H9 (cell line): ENCODE results near the gene TCIRG1. TPM values are rescaled to one million over a fixed set of nuclear protein-coding genes. Genes with fewer than 3 reads are reported as not detected.

Experiments used
- DNase-seq: peaks from one replicate; pipeline ENCODE4 v3.0.0-alpha.2; 2017
- H2AFZ ChIP-seq: one replicate; pipeline ENCODE4 v1.6.1; 2013; ENCODE audit warnings: mild to moderate bottlenecking, low read length, control low read depth, moderate library complexity
- H2AK5ac ChIP-seq: 2 replicates; pipeline ENCODE4 v1.6.1; 2013; ENCODE audit warnings: low read length, control low read depth, mixed read lengths; ENCODE audit not compliant: insufficient read length
- H2BK120ac ChIP-seq: one replicate; pipeline ENCODE4 v1.6.1; 2013; ENCODE audit warnings: low read depth, mild to moderate bottlenecking, low read length, control low read depth, inconsistent platforms; ENCODE audit not compliant: poor library complexity, severe bottlenecking
- H2BK12ac ChIP-seq: 2 replicates; pipeline ENCODE4 v1.6.1; 2013; ENCODE audit warnings: low read length, control low read depth, mixed read lengths, low read depth; ENCODE audit not compliant: insufficient read length
- H2BK15ac ChIP-seq: 2 replicates; pipeline ENCODE4 v1.6.1; 2013; ENCODE audit warnings: low read depth, low read length, control low read depth
- H2BK20ac ChIP-seq: one replicate; pipeline ENCODE4 v1.6.1; 2013; ENCODE audit warnings: low read depth, mild to moderate bottlenecking, low read length, control low read depth, inconsistent platforms; ENCODE audit not compliant: poor library complexity, severe bottlenecking
- H2BK5ac ChIP-seq: 2 replicates; pipeline ENCODE4 v1.6.1; 2013; ENCODE audit warnings: low read length, control low read depth, mixed read lengths; ENCODE audit not compliant: insufficient read length
- H3K14ac ChIP-seq: 2 replicates; pipeline ENCODE4 v1.6.1; 2013; ENCODE audit warnings: low read length, control low read depth; ENCODE audit not compliant: insufficient read depth
- H3K18ac ChIP-seq: 2 replicates; pipeline ENCODE4 v1.6.1; 2013; ENCODE audit warnings: low read depth, mild to moderate bottlenecking, mixed read lengths, low read length, control low read depth; ENCODE audit not compliant: insufficient read length
- H3K23ac ChIP-seq: 2 replicates; pipeline ENCODE4 v1.6.1; 2013; ENCODE audit warnings: low read length, control low read depth, mixed read lengths, low read depth; ENCODE audit not compliant: insufficient read length
- H3K23me2 ChIP-seq: 2 replicates; pipeline ENCODE4 v1.6.1; 2013; ENCODE audit warnings: low read depth, mild to moderate bottlenecking, mixed read lengths, low read length, control low read depth; ENCODE audit not compliant: insufficient read length, poor library complexity, severe bottlenecking
- H3K27ac ChIP-seq: 2 replicates; pipeline ENCODE4 v1.5.1; 2013; ENCODE audit warnings: low read length, control low read depth, mixed read lengths, low read depth; ENCODE audit not compliant: insufficient read length
- H3K27me3 ChIP-seq: 2 replicates; pipeline ENCODE4 v1.6.1; 2013; ENCODE audit warnings: low read length, control low read depth, inconsistent platforms; ENCODE audit not compliant: insufficient read depth
- H3K4ac ChIP-seq: 2 replicates; pipeline ENCODE4 v1.6.1; 2013; ENCODE audit warnings: low read depth, mild to moderate bottlenecking, control low read depth, inconsistent platforms, low read length, moderate library complexity
- H3K4me1 ChIP-seq: 2 replicates; pipeline ENCODE4 v1.6.1; 2013; ENCODE audit warnings: low read length, control low read depth, inconsistent platforms; ENCODE audit not compliant: insufficient read depth
- H3K4me2 ChIP-seq: 2 replicates; pipeline ENCODE4 v1.6.1; 2013; ENCODE audit warnings: low read length, control low read depth, mixed read lengths; ENCODE audit not compliant: insufficient read length, insufficient read depth
- H3K56ac ChIP-seq: 2 replicates; pipeline ENCODE4 v1.6.1; 2013; ENCODE audit warnings: low read depth, mild to moderate bottlenecking, mixed read lengths, low read length, control low read depth; ENCODE audit not compliant: insufficient read length
- H3K79me1 ChIP-seq: 2 replicates; pipeline ENCODE4 v1.6.1; 2013; ENCODE audit warnings: low read depth, mild to moderate bottlenecking, moderate library complexity, low read length, control low read depth, inconsistent platforms; ENCODE audit not compliant: insufficient read depth, poor library complexity, severe bottlenecking
- H3K79me2 ChIP-seq: 2 replicates; pipeline ENCODE4 v1.6.1; 2013; ENCODE audit warnings: low read length, control low read depth, inconsistent platforms; ENCODE audit not compliant: insufficient read depth
- H3K9ac ChIP-seq: 2 replicates; pipeline ENCODE4 v1.6.1; 2013; ENCODE audit warnings: low read length, control low read depth, mixed read lengths; ENCODE audit not compliant: insufficient read length; ENCODE audit errors: extremely low read depth
- H3K9me3 ChIP-seq: one replicate; pipeline ENCODE4 v1.6.1; 2013; ENCODE audit warnings: low read depth, low read length, inconsistent platforms; ENCODE audit not compliant: control insufficient read depth
- H3T11ph ChIP-seq: one replicate; pipeline ENCODE4 v1.6.1; 2013; ENCODE audit warnings: mild to moderate bottlenecking, low read length, control low read depth, inconsistent platforms
- H4K20me1 ChIP-seq: one replicate; pipeline ENCODE4 v1.6.1; 2013; ENCODE audit not compliant: control insufficient read depth, insufficient read length, insufficient read depth
- H4K5ac ChIP-seq: 2 replicates; pipeline ENCODE4 v1.6.1; 2013; ENCODE audit warnings: low read depth, mild to moderate bottlenecking, mixed read lengths, low read length, control low read depth; ENCODE audit not compliant: insufficient read length
- H4K8ac ChIP-seq: replicated peaks from 2 replicates; pipeline ENCODE4 v1.6.1; 2013; ENCODE audit warnings: low read length, control low read depth, mixed read lengths, low read depth; ENCODE audit not compliant: insufficient read length
- H4K91ac ChIP-seq: 2 replicates; pipeline ENCODE4 v1.6.1; 2013; ENCODE audit warnings: low read depth, mild to moderate bottlenecking, moderate library complexity, mixed read lengths, low read length, control low read depth; ENCODE audit not compliant: insufficient read length
- H3K27ac Mint-ChIP-seq, 3 experiments: 2 replicates in 2 of 3; 3 replicates in 1 of 3; pipeline ENCODE4 v1.8.0; 2020 to 2021; ENCODE audit warnings: mixed read lengths in 3 of 3, mild to moderate bottlenecking in 1 of 3, moderate library complexity in 1 of 3
- H3K27me3 Mint-ChIP-seq: 2 replicates; pipeline ENCODE4 v1.8.0; 2021; ENCODE audit warnings: low read depth, mild to moderate bottlenecking, moderate library complexity, mixed read lengths
- H3K36me3 Mint-ChIP-seq, 3 experiments: 2 replicates in 2 of 3; 3 replicates in 1 of 3; pipeline ENCODE4 v1.8.0; 2020 to 2021; ENCODE audit warnings: low read depth in 3 of 3, mixed read lengths in 3 of 3; ENCODE audit not compliant: insufficient read depth in 1 of 3
- H3K4me1 Mint-ChIP-seq, 2 experiments: 2 replicates each; pipeline ENCODE4 v1.8.0; 2020; ENCODE audit warnings: mixed read lengths in 2 of 2
- H3K4me3 Mint-ChIP-seq, 2 experiments: 2 replicates in 1 of 2; 3 replicates in 1 of 2; pipeline ENCODE4 v1.8.0; 2020 to 2021; ENCODE audit warnings: mild to moderate bottlenecking in 2 of 2, mixed read lengths in 2 of 2, moderate library complexity in 1 of 2
- H3K9me3 Mint-ChIP-seq, 2 experiments: 2 replicates in 1 of 2; 3 replicates in 1 of 2; pipeline ENCODE4 v1.8.0; 2020; ENCODE audit warnings: mild to moderate bottlenecking in 2 of 2, mixed read lengths in 2 of 2, moderate library complexity in 1 of 2
- CTCF ChIP-seq: fragments of 200-600 bp; sonication (generic); conservative IDR thresholded peaks from 3 replicates; pipeline ENCODE4 v1.8.0; 2021; ENCODE audit warnings: antibody characterized with exemption, mild to moderate bottlenecking
- WGBS: extraction: QIAGEN DNeasy Blood & Tissue Kit; methylation state at CpG from one replicate; pipeline ENCODE4 v1.1.7; 2013; ENCODE audit warnings: missing lambda C conversion rate, low lambda C conversion rate, mixed read lengths; ENCODE audit not compliant: insufficient read length; ENCODE audit errors: extremely low coverage; 5-methylcytosine and 5-hydroxymethylcytosine counted together
- total RNA-seq: library from RNA; stranded (reverse); gene quantifications from 2 replicates; pipeline ENCODE4 v1.2.1, GENCODE V29; 2021

The TCIRG1 gene
- total RNA-seq, 1 experiment from 2014 or later = 24.4 TPM

- H3K36me3 Mint-ChIP-seq = peaks cover 4 to 24% (median 7%) of the 10 kb centered on the region in 3 experiments; a peak in 6 of 7 replicates
- no peak overlapping the region for H3K14ac ChIP-seq
- H3K9me3 ChIP-seq = no peaks in the 10 kb centered on the region
- H4K5ac ChIP-seq = no peak overlapping the region
- H2AK5ac ChIP-seq = no peak overlapping the region
- no peak overlapping the region; a peak in 1 of 5 replicates for H3K4me3 Mint-ChIP-seq
- no peak overlapping the region for H3K4me2 ChIP-seq
- no peak overlapping the region for H3K23ac ChIP-seq
- no peak overlapping the region for H2BK20ac ChIP-seq
- WGBS = no CpG with 5 or more reads among the region's 14 CpGs
- H3K27ac Mint-ChIP-seq = peak overlapping the region in 2 of 3 experiments; percentile 83 to 86; a peak in 5 of 7 replicates
- no peak overlapping the region for H2BK5ac ChIP-seq
- no peak overlapping the region for H4K8ac ChIP-seq
- H4K20me1 ChIP-seq = peaks cover 2% of the 10 kb centered on the region
- no peaks in the 10 kb centered on the region for H3K23me2 ChIP-seq
- no peak overlapping the region for H3K27ac ChIP-seq
- no peak overlapping the region for H4K91ac ChIP-seq
- no peaks in the 10 kb centered on the region for H3K4me1 ChIP-seq
- no peak overlapping the region for H2AFZ ChIP-seq
- H3K4ac ChIP-seq = no peak overlapping the region
- no peaks in the 10 kb centered on the region; the same call in 1 of the 2 replicates for H3K27me3 Mint-ChIP-seq
- peaks cover 6 to 11% of the 10 kb centered on the region in 2 experiments for H3K4me1 Mint-ChIP-seq
- H3K18ac ChIP-seq = no peak overlapping the region
- no peak overlapping the region for H3K56ac ChIP-seq
- DNase-seq = peak; percentile 59
- no peaks in the 10 kb centered on the region for H3K79me2 ChIP-seq
- no peak overlapping the region for H2BK120ac ChIP-seq
- H3K79me1 ChIP-seq = no peaks in the 10 kb centered on the region
- no peak overlapping the region for H3K9ac ChIP-seq
- no peak overlapping the region for H2BK12ac ChIP-seq
- no peak for TF ChIP-seq CTCF
- H3K27me3 ChIP-seq = no peaks in the 10 kb centered on the region
- no peak overlapping the region for H3T11ph ChIP-seq
- H2BK15ac ChIP-seq = no peak overlapping the region
- no peaks in the 10 kb centered on the region for H3K9me3 Mint-ChIP-seq
These were observed 12.6 kb downstream of the TCIRG1 start for GRCh38 chr11:68051191-68052136.
